IPS-18c (cell line): ENCODE data around the gene GTF2F2.

Source experiments
- H3K4me3 ChIP-seq: 2 replicates; pipeline ENCODE4 v1.7.0; 2013; ENCODE audit warnings: low read depth, mild to moderate bottlenecking, low read length, moderate library complexity; ENCODE audit not compliant: insufficient read depth
- H3K9me3 ChIP-seq: one replicate; pipeline ENCODE4 v1.6.1; 2013; ENCODE audit warnings: mild to moderate bottlenecking, low read length, moderate library complexity; ENCODE audit not compliant: control insufficient read depth, insufficient read depth

Gene GTF2F2

DNA sequence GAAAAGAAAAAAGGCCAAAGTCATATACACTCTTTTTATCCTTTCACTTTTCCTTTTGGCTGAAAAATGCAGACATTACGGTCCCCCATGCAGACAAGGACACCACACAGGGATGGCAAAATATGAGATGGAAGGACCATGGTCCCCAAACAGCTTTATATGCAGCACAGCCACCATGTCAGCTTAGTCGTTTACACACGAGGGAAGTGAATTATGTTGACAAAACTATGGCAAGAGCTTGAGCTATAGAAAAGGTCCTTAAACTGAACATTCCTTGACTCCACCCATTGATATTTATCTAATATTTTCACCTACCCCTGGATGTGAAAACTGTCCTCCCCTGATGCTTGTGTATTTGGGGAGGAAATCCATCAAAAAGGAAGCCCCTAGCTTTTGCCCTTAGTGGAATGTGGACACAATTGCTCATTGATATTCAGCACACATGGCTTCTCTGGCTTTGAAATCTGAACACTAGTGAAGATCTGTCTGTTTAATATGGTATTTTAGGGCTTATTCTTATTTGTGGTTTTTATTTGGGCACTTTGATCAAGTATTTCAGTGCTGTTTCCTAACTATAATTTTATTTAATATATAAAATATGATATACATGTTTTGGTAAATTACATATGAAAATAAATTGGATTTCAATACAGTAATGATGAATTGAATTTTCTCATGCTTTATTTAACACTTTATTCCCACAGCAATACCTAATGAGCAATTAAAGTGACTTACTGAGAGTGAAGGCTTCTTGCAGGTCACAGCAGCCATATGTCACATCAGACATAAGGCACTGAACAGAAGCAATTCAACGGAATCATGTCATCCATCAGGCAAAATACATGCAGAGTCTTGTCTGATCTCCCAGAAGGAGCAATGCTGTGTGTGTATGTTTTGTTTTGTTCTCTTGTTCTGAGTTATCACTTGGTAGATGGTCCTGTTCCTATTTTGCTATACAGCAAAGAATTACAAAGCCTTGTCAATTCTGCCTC lies 6.8 kb upstream of the GTF2F2 start:
- no peaks in the 10 kb centered on the region for H3K9me3 ChIP-seq
- H3K4me3 ChIP-seq = no peak overlapping the region

DNA sequence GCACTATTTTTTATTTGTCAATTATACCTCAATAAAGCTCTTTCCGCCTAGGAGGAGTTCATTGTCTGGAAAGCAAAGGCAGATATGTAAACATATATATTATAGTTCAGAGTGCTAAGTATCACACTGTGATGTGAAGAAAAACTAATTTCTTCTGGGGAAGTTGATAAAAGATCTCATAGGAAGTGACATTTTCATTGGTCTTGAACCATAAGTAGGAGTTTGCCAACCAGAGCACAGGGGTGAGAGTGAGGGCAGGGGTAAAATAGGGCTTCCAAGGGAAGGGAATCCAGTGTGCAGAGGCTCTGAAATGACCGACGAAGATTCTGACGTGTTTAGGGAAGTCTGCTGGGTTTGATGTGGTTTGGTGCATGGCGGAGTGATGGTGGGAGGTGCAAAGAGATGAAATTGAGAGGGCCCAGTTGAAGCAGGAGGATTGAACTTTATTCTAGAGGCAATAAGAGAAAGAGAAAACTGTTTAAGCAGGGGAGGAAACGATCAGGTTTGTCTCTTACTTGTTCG lies 780 bp upstream of the GTF2F2 start:
- Histone ChIP-seq H3K4me3 (peak overlapping the region; percentile 93), H3K9me3 (no peaks in the 10 kb centered on the region)

DNA sequence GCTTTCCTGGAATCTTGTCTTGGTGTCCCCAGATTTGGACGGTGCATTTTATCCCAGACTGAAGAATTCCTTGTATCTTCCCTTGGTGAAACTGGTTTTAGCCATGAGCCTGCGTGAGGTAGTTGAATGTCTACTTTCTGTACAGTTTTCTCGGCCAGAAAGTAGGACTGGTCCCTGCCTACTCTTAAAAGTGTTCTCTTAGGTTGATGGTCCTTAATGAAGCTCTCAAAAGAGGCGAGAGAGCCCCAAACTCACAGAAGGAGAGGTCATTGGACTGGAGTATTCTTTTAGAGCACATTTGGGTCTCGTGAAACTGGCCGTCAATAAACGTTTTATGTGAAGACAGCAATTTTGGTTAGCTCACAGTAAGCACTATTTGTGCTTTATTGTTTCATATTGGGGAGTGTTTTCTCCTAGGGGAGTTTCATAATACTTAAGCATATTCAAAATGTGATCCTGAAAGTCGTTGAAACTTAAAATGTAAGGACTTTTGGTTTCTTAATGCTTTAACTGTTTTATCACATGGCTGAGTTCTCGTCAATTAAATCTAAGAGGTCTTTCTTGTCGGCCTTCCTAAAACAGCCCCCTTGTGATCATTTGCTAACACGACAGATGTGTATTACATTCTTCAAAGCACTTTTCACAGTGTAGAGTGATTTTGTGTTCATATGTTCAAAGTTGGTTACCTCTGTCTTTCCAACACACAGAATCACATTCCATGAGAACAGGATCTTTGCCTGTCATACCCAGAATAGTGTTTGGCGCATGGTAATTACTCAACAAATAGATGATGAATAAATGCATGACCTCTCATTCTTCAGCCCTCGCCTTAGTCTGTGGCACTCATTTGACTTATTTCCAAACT lies 889 bp downstream of the GTF2F2 start:
- no peaks in the 10 kb centered on the region for H3K9me3 ChIP-seq
- peak overlapping the region; percentile 93 for H3K4me3 ChIP-seq

DNA sequence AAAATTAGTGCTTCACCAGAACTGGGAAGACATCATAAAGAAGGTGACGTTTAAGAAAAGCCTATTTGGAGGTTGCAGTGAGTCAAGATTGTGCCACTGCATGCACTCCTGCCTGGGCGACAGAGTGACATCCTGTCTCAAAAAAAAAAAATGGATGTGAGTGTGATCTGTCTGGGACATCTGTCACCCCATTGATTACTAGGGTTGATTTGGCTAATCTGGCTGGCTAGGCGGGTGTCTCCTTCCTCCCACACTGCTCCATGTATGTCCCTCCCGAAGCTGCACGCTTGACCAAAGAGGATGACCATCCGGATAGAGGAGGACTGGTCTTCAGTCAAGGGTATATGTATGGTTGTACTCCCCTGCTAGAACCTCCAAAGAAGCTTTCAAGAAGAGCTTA lies 2.6 kb downstream of the GTF2F2 start:
- no peaks in the 10 kb centered on the region for H3K9me3 ChIP-seq
- no peak overlapping the region for H3K4me3 ChIP-seq

DNA sequence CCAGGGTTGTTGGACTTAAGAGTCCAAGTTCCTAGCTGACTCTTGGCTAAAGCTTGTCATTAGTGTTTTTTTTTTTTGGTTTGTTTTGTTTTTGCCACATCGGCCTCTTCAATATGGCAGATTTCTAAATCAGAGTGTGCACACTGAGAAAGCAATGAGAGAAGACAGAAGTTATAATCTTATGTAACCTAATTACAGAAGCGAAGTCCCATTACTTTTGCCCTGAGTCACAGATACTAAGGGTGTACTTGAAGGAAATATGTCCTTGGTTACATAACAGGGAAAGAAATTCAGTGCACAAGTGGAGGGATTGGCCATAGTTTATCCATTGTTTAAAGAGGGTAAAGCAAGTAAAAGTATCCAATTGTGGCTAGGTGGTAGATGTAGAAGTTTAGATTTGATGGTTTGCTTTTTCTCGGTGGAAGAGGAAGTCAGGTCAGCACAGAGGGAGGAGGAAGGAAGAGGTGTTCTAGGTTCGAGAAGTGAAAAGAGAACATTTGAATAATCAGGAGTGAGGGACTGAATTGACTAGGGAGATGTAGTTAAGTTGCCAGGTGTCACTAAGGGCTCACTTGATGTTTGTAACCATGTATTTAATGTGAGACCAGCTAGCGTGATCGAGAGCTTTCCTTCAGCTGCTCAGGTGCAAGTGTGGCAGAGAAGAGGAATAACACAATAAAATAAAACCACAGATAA lies 12.2 kb downstream of the GTF2F2 start:
- no peak overlapping the region for H3K4me3 ChIP-seq
- H3K9me3 ChIP-seq = no peaks in the 10 kb centered on the region

DNA sequence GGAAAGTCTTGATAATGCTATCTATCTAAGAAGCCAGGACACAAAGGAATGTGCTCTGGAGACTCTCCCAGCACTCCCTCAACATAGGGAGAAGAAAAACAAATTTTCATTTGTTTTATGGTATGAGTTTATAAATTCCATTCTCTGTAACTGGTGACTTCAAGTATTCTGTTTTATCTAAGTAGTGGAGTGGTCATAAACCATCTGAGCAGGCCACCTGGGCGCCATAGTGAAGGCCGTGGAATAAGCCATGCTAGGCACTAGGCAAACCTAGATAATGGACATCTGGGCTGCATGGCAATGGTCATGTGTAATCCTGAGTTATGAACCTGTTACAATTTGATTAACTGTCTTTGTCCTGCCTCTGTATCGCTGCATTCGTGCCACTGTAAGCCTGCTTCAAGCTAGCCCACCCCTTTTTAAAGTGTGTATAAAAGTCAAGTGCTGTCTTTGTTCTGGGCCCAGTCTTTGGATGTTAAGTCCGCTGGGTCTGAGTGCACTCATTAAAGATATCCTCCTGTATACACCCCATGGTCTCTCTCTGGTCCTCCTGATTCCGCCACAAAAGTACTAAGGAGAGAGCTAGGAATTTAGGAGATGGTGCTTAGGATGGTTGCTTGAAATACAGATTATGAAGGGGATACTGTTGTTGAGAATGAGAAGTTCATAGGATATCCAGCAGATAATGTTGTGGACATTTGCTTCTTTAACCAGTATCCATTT lies 13.2 kb downstream of the GTF2F2 start:
- Histone ChIP-seq H3K9me3 (no peaks in the 10 kb centered on the region), H3K4me3 (no peak overlapping the region)

DNA sequence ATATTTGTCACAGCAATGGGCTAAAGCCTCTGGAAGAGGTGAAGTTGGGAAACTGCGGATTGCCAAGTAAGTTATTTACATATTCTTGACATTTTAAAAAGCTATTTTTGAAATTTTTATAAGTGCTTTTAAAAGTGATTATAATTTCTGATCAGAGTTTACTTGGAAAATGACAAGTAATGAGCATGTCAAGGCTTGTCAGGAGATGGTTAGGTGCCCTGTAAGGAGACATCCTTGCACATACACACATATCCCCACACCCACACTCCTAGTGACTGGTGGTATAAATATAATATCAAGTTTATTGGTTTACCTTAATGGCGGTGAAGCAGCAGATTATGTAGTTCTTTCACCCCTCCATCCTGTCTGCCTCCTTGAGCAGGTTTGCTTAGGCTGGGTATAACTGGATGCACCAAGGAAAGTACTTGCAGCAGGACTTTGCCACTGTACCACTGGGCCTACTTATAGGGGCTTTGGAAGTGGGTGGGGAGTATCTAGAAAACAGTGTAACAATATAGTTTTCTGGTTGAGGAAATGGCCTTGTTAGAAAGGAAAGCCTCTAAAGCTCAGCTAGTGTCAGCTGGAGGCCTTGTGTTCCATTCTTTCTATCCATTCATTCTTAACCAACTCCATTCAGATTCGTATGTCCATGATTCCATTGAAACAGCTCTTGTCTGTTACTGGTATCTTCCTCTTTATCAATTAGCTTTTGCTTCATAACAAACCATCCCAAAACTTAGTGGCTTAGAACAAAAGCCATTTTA lies 16.6 kb downstream of the GTF2F2 start:
- Histone ChIP-seq H3K4me3 (no peak overlapping the region), H3K9me3 (no peaks in the 10 kb centered on the region)

DNA sequence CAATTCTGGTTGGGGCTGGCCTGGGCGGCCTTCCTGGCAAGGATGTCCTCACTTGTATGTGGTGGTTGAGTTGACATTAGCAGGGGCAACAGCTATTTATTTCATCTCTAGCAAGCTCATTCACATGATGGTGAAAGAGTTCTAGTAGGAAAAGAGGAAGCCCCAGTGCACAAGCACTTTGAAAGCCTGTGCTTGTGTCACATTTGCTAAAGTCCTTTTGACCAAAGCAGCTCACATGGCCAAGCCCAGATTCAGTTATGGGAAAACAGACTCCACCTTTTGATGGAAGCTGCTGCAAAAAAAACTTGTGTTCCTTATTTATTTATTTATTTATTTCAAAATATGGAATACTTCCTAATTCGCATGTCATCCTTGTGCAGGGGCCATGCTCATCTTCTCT lies 17.2 kb downstream of the GTF2F2 start:
- H3K9me3 ChIP-seq = no peaks in the 10 kb centered on the region

DNA sequence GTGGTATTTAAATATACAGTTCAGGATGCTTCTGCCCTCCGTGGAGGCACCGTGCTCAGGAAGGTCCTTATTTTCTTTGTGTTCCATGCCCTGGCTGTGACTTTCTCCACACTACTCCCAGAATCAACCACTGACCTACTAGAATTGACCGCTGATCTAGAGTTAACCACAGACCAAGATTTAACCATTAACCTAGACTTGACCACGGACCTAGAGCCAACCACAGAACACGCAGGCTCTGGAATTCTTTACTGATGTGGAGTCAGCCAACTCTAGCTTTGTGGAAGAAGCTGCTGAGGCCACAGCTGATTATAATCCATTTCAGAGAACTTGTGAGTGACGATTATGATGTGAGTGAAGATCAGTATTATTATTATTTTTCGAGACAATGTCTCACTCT lies 18.0 kb downstream of the GTF2F2 start:
- no peaks in the 10 kb centered on the region for H3K9me3 ChIP-seq
- H3K4me3 ChIP-seq = no peak overlapping the region

More for the DNA sequence above, 17.2 kb downstream of the GTF2F2 start:
- no peak overlapping the region for H3K4me3 ChIP-seq

DNA sequence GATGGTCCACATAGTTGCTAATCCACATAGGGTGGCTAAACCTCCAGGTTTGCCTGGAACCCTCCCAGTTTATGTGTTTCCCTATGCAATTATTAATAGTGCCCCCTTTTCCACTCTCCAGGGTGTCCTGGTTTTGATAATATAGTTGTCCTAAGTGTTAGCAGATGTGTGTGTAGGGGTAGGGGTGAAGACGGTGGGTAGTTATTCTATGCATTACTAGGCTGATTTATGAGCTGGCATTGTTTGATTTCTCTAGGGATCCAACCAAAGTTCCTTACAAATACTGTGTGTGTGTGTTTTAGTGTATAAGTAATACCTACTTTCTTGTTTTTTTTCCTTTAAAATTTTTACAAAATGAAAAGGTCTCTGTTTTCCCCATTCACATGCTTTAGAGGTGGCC lies 21.1 kb downstream of the GTF2F2 start:
- Histone ChIP-seq H3K9me3 (no peaks in the 10 kb centered on the region), H3K4me3 (no peak overlapping the region)

DNA sequence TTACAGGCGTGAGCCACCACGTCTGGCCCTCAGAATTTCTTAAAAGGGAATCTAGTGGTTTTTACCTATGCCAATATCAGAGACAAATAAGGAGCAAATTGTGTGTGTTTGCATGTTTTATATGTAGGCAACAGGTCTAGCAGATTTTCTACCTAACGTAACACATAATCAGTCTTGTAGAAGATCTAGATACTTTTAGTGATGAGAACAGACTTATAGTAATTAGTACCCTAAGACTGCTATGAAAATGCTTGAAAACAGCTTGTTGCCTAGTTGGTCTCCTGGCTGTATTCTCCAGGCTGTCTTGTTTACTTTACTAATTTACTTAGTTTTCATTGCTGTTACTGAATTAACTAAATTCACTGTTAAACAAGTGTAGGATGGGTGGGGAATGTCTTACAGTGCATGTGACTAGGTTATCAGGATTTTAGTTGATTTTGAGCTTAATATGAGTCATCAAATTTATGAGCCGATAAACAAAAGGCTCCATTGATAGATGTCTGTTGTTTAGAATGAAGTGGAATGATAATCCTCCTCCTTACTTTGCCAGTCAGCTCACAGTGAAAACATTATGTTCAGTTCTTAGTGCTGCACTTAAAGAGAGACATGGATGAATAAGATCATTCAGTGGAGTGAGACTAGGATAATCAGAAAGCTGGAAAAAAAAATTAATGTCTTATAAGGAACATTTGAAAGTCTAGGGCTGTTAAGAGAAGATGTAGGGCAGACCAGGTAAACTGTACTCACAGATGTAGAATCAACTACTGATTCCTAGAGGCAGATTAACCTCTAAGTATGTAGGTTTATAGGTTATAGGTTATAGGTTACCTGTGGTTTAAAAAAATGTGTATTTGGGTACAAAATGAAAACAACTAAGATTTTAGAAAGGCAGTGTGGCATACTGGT lies 22.4 kb downstream of the GTF2F2 start:
- no peak overlapping the region for H3K4me3 ChIP-seq
- H3K9me3 ChIP-seq = no peaks in the 10 kb centered on the region

DNA sequence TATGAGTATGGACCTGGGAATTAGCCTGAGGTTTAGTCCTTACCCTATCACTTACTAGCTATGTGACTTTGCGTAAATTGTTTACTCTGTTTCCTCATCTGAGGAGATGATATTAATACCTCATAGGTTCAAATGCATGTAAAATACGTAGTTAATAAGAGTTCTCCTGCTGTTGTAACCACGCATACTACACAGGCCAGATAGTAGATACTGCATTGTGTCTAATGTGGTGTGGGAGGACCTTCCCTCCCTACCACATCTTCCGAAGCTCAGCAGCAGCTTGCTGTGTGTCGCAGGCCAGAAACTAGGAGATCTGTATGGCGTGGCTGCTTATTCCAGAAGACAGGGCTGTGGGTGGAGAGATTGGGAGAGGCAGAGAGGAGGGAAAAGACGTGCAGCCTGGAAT lies 23.0 kb downstream of the GTF2F2 start:
- Histone ChIP-seq H3K9me3 (no peaks in the 10 kb centered on the region), H3K4me3 (no peak overlapping the region)

DNA sequence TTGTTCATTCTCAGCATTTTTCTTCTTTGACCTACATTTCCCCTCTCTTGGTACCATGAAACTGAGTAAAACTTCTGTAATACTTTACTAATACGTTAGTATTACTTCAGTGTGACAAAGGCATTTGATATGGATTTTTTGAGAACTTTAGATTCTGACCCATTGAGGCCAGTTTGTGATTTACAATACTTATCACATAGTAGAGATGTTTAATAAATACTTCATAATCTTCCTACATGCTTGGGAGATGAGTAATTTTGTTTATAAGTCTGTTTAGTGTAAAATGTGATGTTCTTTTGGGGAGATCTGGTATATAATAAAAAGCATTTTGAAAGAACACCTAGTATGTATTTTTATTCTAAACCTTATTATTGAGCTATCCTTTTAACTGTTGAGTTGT lies 29.7 kb downstream of the GTF2F2 start:
- Histone ChIP-seq H3K4me3 (no peak overlapping the region), H3K9me3 (no peaks in the 10 kb centered on the region)

DNA sequence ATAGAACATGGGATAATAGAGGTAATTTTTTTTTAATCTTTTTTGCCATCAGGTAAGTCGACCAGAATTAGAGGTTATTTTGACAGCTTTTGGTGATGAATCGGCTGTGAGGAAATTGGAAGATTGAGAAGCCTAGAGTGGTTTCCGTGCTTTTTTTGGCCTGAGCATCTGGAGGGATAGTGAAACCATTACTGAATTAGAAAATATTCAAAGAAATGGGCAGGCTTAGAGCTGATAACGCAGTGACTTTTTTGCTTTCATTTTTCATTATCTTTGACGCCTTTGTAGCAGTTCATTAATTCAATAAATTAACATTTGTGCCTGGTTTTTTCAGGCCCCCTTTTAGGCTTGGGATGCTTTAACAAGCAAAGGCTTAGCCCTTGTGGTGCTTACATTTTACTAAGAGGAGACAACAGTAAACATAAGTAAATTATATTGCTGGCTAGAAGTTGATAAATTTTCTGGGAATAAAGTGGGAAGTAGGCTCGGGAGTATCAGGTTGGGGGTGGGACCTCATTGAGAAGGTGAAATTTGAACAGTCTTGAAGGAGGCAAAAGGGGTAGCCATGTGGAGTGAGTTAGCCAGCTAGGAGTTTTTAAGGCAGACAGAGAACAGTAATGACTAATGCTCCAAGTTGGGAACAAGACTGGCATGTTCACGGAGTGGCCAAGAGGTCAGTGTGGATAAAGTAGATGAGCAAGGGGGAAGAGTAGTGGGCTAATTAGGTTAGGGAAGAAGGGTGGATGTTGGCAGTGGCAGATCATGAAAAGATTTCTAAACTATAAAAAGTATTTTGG lies 36.5 kb downstream of the GTF2F2 start:
- no peaks in the 10 kb centered on the region for H3K9me3 ChIP-seq
- H3K4me3 ChIP-seq = no peak overlapping the region
